Posterior vena cava (tissue), 2 donors: ENCODE measurements around the gene NAALADL2. TPM values are rescaled to one million over a fixed set of nuclear protein-coding genes. Genes with fewer than 3 reads are reported as not detected.

Experiments
- DNase-seq: peaks from one replicate; pipeline ENCODE4 v3.0.0-alpha.2; 2020; ENCODE audit warnings: low spot score
- intact Hi-C, 2 donors: fragments of 100-400 bp; cut with DNase I; formaldehyde crosslinking; loops; one replicate each; pipeline versions ENCODE4 v1.14.1 to v1.14.2; 2022 to 2023
- total RNA-seq, 2 donors: library from RNA; stranded (reverse); fragmentation: NEBNext Ultra II Directional; extraction: Animal tissue kit (Norgen Biotek cat#: 25700); gene quantifications; one replicate each; pipeline ENCODE4 v1.2.1, GENCODE V29; 2021
- donor health status: DM: yes; HTN: yes; CAD: no.
- donor health status: DM: yes; HTN: yes; CAD: no.

Gene NAALADL2
- total RNA-seq, 2 donors from 2014 or later = 12.3 to 18.2 TPM

GRCh38 chr3:175646865-175647264 lies 787.7 kb downstream of the NAALADL2 start:
- intact Hi-C loops = loop anchor here in 1 of 2 donors (2.0 kb wide), 1 partner anchor 28 kb away; no protein-coding TSS in a partner anchor

DNA sequence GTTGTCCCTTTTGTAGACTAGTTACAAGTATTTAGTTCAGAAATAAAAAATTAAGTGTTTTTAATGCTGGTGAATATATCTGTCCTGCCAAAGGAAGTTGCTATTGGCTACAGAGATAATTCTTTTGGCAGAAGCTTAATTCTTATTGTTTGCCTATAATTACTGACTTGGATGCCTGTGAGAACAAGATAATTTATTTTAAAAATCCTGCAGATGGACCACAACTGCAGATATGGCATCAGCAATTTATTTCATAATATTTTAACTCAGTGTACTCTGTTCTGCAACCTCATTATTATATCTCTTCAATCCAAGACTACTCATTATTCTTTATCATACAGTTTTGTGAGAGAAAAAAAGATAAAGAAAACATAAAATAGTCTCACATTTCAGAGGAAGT lies 789.8 kb downstream of the NAALADL2 start:
- DNase-seq = no peak
- intact Hi-C loops = loop anchor here in 1 of 2 donors (2.0 kb wide), 1 partner anchor 30 kb away; no protein-coding TSS in a partner anchor

More at GRCh38 chr3:175646865-175647264, 787.7 kb downstream of the NAALADL2 start:
- no peak for DNase-seq

DNA sequence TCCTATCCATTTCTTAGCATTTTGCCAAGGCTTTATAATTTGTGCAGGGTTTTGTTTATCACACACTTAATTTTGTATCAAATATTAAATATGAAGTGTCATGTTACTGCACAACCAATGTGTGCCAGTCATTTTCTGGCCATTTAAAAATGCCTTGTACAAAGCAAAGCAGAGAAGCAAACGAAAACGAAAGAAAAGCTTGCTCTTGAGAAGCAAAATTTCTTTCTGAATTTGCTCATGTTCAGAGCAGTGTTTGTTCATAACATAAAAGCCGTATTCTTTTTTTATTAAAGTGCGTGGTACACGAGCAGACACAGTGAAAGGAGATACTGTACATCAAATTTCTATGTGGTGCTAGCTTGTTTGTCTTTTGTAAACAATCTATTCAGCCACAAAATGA lies 792.6 kb downstream of the NAALADL2 start:
- DNase-seq = no peak
- intact Hi-C loops = no loop called here

DNA sequence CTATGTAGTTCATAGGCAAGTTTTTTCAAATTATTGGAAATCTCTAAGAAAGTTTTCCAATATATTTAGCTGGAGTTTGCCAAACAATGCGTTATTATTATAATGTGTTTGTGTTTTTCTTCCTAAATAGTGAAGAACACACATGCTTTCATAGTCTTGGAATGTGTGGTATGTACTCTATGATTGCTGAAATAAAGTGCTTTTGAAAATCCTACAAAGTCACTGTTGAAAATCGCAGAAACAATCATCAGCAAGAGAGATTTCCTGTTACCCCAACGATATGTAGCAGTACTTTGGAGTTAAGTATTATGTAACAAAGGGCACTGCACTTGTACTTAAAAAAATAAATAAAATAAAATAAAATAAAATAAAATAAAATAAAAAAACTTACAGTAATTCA lies 796.2 kb downstream of the NAALADL2 start:
- intact Hi-C loops = no loop called here
- DNase-seq = no peak

DNA sequence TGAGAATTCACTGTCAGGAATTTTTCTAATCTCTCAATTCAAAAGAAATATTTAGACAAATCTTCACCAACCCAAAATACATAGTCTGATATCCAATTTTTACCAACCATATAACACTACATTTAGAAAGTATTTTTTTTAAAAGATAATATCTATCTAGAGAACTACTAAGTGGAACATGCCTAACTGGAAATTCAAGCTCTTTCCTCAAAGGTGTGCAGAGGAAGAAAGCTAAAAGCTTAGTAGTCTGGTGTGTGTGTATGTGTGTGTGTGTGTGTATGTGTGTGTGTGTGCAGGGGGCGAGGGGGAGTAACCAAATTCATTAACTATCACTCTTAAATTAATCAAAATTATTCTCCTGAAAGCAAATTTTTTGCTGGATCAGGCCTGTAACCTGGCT lies 797.3 kb downstream of the NAALADL2 start:
- intact Hi-C loops = no loop called here
- no peak for DNase-seq

DNA sequence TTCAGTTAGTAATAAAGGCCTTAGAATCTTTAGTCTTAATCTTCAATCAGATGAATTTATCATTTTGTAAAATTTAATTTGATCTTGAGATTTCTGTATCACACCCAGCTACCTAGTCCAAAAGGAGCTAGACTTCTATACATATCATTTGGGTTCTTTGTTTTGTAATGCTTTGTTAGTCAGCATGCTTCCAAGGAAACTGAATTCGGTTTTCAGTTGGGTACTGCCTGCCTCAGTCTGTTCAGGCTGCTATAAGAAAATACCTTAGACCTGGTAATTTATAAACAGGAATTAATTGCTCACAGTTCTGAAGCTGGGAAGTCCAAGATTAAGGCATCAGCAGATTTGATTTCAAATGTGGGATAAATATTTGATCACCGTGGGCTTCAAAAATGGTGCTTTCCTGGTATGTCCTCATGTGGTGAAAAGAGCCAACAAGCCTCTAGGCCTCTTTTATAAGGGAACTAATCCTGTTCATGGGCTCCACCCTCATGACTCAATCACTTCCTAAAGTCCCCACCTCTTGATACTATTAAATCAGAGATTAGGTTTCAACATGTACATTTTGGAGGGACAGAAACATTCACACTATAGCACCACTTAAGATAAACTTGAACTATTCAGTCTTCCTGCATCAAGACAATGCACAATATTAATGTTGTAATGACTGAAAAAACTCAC lies 800.7 kb downstream of the NAALADL2 start:
- no peak for DNase-seq
- intact Hi-C loops = no loop called here

- no peak for DNase-seq
- intact Hi-C loops = no loop called here
These were observed 803.7 kb downstream of the NAALADL2 start for GRCh38 chr3:175662815-175663214.

DNA sequence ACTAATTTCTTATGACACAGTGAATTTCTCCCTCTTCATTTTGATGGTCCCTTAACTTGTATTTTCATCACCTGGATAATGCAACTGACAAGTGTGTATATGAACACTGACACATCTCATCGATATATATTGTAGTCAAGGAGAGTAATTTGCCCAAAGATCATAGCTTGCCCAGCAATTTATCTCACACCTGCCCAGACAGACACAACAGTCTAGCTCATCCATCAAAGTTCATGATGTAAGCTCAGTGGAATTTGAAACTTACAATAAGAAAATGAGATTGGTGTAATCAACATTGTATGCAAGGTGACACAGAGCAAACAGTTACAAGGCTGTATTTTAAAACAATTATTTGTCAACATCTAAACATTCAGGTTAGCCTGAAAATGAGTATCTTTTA lies 805.8 kb downstream of the NAALADL2 start:
- intact Hi-C loops = no loop called here
- DNase-seq = no peak

- no peak for DNase-seq
- intact Hi-C loops = no loop called here
These were observed 809.2 kb downstream of the NAALADL2 start for GRCh38 chr3:175668300-175668699.

DNA sequence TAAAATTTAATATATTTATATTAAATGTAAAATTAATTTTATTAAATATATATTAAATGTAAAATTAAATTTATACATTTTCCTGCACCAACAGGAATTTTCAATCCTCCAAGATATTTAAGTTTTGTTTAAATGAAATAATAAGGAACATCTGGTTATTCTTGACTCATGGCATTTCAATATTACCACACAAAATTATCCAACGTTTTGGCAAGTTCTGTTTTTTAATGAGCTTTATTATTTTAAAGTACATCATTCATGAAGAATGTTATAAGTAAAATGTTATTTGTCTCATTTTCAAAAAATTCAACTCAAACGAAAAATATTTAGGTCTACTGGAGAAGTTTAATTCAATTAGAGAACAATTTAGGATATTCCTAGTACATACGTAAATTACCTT lies 811.4 kb downstream of the NAALADL2 start:
- intact Hi-C loops = no loop called here

GRCh38 chr3:175672119-175672689 lies 813.1 kb downstream of the NAALADL2 start:
- intact Hi-C loops = no loop called here

More for the DNA sequence above, 811.4 kb downstream of the NAALADL2 start:
- no peak for DNase-seq

GRCh38 chr3:175679568-175679967 lies 820.4 kb downstream of the NAALADL2 start:
- no peak for DNase-seq
- intact Hi-C loops = loop anchor here in 1 of 2 donors (2.0 kb wide), 1 partner anchor 31 kb away; no protein-coding TSS in a partner anchor

More at GRCh38 chr3:175672119-175672689, 813.1 kb downstream of the NAALADL2 start:
- no peak for DNase-seq

DNA sequence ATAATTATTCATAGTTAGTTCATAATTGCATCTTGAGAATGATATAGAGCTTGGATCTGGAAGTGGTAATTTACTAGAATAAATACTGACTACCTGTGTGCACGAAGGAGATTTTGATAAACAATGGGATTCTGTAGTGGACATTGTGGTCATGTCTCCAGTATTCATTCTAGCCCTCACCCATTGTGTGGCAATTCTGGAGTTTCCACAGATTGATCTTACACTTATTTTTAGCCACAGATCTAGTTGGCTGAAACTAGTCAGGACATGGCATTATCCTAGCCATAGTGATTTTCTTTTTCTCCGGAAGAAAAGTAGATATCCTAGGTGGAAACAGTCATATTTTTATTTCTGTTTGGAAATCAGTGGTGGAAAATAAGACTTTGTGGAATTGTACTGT lies 833.1 kb downstream of the NAALADL2 start:
- no peak for DNase-seq
- intact Hi-C loops = no loop called here

DNA sequence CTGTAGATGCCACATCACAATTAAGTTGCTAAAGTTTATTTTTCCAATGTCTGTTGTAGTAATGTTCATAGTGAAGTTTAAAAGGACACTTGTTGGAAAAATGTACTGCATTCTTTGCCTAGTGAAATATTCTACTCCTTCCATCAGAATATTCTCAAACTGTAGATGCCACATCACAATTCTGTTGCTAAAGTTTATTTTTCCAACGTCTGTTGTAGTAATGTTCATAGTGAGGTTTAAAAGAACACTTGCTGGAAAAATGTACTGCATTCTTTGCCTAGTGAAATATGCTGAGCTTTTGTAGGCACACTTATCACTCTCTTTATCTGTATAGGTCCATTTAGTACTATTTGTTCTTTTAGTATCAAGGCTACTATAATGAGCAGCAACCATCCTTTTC lies 836.1 kb downstream of the NAALADL2 start:
- no peak for DNase-seq
- intact Hi-C loops = no loop called here

GRCh38 chr3:175702956-175703355 lies 843.8 kb downstream of the NAALADL2 start:
- DNase-seq = no peak
- intact Hi-C loops = no loop called here

GRCh38 chr3:175704366-175705055 lies 845.4 kb downstream of the NAALADL2 start:
- DNase-seq = no peak
- intact Hi-C loops = no loop called here

DNA sequence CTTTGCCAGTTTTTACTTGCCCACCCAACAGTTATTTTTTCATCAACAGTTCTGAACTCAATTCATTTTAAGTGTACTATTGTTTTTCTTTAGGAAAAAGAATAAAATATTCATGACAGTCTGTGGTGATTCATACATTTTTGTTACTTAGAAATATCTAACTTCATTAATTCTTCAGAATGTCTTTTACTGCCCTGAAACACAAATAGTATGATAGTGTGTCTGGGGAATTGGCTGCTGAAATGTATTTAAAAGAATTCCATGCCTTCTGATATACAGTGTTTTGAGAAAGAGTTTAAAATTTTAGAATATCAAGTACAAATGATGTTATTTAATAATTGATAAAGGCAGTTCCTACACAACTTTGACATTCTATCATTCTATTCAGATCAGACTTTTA lies 854.1 kb downstream of the NAALADL2 start:
- DNase-seq = no peak
- intact Hi-C loops = no loop called here

DNA sequence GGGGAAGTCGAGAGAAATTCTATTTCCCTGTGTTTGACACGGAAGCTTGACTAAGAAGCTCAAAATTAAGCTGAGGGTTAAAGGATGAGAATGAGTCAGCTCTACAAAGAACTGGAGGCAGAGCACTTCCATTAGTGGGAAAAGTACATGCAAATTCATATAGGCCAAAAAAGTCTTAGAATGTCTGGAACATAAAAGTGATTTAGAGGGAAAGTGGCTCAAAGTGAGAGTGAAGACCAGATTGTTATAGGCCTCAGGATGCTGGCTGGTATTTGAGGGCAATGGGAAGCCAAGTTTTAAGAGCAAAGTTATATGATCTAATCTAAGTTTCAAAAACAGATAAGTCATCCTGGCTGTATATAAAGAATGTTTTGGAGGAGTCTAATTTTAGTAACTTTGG lies 857.3 kb downstream of the NAALADL2 start:
- no peak for DNase-seq
- intact Hi-C loops = no loop called here

GRCh38 chr3:175726228-175726627 lies 867.1 kb downstream of the NAALADL2 start:
- intact Hi-C loops = no loop called here
- no peak for DNase-seq

GRCh38 chr3:175728566-175728965 lies 869.4 kb downstream of the NAALADL2 start:
- DNase-seq = no peak
- intact Hi-C loops = no loop called here
